ENCODE data around the gene SKAP2.

Gene SKAP2

DNA sequence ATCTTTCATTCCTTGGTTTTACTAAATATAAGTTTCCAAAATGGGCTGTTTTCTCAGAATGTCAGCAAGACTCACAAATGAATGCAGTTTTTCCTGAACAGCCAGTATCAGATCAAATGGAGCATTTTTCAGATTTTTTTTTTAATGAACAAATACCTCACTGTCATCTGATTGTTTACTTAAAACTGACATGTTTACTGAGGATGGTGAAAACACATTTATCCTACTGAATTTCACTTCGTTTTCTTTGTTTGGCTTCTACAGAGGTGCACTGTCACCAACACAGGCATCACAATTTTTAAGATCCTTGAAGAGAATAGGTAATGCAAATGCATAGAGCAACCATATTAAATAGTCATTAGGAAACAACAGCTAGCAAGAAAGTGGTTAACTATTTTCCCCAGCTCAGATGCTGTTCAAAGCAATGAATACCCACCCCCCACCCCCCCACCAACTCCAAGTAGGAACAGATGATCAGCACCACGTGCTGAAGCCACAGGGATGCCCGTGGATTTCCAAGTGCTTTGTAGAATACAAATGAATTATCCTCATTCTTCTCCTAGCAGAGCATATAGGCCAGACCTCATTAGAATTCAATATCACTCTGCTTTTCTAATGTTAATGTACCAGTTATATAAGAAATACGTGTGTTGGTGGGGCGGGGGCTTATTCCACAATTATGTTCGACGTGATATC lies 205.9 kb downstream of the SKAP2 start:
- no peak for FAIRE-seq

DNA sequence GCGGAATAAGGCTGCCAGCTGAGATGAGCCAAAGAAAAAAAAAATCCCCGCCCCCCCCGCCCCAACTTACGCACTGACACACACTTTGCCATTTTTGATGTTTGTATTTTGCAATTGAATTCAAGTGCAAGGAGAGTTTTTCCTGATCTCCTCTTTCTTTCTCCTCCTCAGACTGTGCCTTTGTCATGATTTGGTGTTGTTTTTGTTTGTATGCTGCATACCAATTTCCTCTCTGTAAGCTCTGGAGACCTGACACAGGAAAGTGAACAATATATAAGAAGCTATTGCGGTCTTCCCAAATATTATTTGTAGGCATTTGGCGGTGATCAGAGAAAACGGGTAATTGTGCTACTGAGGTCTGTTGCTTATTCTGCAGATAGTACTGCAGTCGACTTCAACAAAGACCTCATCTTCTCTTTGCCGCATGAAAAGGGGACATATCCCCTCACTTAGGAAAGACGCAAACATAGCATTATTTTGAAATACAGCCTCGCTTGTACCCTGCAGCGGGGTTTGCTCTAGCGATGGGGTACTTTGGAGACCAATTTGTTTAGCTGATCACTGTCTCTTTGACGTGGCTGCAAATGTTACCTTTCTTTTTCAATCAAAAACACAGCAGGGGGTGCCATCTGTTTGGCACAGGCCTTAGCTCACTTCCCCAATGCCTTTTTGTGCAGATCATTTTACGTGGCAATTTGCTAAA lies 206.6 kb downstream of the SKAP2 start:
- no peak for FAIRE-seq

DNA sequence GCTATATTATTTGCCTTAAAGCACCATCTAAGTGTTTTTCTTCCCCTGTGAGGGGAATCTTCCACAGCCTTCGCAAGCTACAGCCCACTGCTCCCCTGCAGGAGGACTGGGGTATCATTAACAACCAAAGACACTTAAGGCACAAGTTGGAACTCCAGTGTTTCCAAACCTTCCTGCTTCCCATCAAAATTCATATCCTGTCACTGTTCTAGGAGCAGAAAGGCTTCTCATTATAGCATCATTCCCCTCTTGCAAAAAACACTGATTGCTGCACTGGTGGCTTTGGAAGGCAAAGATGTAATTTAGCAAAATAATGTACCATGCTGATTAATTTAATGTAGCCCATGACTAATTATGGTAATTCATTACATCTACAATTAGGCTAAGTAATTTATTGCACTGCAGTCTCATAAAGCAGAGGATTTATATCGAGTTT lies 207.2 kb downstream of the SKAP2 start:
- FAIRE-seq, result no peak

DNA sequence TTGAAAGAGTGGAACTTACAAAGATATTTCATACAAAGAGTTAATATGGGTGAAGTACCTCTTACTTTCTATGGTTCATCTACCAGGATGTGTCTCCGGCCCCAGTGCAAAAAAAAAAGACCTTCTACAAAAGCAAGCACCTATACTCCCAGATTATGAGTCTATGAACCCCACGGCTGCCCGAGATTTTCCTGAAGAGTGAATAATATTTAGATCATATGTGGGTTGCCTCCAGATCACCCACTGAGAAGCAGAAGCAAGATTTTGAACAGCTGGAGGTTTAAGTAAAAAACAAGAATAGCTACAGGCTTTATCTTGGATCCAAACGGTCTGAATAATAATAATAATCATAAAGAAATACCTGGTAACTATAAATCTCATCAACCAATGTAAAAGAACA lies 207.7 kb downstream of the SKAP2 start:
- FAIRE-seq, result no peak

DNA sequence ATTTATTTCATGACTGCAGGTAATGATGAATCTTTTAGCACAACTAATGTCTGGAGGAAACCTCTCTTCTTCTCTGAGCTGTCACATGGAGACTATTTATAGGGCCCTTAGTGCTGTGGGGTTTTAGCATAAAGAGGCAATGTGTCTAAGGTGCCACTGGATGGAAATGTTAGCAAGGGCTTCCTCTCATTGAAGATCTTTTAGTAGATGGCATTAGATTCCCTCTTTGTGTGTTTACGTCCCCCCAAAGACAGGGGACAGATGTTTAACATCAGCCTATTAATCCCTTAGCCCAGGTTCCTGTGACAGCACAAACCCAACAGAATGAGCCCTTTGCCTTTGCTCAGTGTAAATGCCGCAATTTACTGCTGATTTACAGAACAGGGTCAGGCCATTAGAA lies 208.6 kb downstream of the SKAP2 start:
- FAIRE-seq, result no peak

DNA sequence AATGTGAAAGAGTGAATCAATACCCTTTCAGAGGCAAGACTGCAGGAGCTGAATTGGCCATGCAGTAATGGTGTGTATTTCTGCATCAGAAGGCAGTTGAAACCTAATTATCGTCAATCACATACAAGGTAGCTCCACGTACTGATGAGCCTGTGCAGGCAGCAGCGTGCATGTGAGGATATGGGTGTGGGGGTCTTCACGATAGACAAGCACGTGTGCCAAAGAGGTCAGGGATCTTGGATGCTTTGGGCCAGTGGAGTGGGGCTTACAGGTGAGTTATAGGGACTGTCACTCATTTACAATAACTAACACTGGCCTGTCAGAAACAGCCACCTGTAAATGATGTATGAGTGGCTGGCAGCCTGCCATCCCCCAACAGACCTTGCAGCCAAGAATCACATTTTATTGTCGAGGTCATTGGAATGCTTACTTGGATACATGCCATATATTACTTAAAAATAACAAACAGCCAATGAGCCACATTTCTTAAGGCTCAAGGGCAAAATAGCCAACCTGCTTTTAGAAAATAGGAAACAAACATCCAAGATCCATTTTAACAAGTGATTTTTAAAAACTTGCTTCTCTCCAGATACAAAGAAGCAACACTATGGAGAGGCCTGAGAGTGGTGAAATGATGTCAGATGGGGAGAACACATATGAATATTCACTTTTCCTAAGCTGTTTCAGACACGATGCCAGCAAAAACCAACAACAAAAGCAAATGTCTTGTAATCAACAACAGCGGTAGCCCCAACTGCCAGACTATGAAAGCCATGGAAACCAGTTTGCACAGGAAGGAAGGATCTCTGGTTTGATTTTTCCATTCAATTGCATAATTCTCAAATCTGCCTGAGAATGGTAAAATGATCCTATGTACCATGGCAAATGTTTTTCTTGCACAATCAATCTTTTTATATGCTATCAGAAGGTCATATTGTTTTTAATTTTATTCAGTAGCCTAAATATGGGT lies 210.7 kb downstream of the SKAP2 start:
- no peak for FAIRE-seq

DNA sequence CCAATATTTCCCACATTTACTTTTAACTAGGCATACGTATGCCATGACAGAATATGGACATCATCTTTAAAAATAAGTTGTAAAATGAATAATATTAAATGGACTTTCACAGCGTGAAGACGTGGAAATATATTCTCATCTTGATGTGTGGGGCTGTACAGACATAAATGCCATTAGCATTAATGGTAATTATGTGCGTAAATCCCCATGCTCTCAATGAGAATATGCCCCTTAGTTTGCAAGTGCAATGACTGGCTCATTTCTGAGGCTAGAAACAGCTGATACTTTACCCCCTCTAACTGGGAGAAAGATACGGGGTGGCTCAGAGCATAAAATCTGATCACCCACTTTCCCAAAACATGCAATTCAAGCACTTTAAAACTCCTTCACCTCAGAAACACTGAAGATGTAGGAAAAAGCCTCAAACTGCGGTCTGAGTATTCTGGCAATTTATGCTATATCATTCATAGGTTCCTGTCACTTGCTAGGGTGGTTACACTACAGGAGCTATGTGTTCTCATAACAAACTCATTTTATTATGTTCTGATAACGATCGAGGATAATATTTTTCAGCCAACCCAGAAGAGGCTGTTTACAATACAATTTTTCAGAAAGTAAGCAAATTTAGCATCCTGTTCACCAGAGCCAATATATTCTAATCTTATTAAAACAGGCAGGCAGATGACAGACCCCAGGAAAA lies 211.8 kb downstream of the SKAP2 start:
- FAIRE-seq, result no peak

DNA sequence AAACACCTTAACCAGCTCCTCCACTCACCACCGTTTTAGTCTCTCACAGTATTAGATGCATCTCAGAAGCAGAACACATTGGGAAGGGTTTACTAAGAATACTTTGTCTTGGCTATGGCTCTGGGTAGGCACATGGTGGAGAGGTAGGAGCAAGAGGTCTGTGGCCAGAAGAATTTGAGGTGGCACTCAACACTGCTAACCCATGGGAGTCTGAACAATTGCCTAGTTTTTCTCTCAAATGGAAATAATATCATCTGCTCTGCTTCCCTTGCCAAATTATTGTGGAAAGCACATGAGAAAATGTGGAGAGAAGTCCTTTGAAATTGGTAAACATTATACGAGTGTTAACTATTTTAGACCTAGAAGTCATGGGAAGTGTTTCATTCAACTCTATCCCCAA lies 214.3 kb downstream of the SKAP2 start:
- no peak for FAIRE-seq

DNA sequence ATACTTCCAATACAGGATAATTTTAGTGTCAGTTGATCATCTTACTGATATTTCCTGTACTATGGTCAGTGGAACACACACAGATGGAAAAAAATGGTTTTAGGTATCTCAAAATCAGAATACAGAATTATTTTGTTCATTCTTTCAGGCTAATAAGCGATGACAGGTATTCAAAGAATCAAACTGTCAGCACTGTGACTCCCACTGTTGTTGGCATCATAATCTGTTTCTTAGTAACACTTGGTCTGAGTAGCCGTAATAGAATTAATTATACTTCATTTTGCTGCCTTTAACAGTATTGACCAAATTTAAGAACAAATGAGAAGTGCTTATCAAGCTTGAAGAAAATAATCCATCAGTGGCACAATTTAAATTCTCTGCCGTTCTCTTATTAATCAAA lies 215.0 kb downstream of the SKAP2 start:
- no peak for FAIRE-seq

DNA sequence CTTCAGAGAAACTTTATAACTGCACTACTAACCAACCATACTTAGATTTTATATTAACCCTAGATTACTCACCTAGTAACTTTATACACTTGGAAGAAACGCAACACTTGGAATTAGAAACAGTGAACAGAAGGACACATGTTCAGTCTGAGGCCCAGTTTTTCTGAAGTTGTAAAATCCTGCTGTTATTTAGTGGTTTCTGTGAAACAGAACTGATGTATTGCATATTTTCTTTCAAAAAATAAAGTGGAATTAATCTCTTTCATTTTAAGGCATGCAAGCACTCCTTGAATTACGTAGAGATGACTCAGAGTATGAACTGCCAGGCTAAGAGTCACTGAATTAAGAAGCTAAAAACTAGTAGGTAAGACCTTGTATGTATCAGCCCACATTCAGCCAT lies 215.8 kb downstream of the SKAP2 start:
- no peak for FAIRE-seq

DNA sequence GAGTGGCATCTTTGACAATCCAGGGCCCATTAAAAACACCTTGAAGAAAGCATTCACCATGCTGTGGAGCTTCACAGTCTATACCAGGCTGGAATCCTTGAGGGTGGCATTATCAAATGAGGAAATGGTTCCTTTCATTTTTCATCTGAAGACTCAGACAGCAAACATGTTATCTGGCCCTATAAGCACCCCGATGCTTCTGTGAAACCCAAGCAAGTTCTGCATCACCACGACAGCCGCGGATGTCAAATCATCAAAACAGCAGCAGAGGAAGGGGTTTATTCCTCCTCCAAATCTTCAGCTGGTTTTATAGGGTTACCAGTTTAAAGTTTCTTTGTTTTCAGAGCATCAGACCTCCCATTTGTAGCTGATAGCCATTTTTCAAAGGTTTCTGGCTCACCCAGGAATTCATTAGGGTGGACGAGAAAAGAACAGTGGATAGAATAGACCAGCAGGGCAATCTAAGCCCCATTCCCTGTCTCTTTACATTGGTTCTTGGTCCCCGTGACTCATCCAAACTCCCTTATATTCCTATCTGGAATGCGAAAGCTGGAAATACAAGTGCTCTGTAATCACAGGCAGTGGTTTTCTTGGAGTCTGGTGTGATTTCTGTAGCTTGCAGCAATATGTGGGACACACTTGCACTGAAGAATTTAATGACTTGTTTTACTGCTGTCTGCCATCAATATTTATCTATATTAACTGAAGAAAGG lies 217.9 kb downstream of the SKAP2 start:
- no peak for FAIRE-seq

DNA sequence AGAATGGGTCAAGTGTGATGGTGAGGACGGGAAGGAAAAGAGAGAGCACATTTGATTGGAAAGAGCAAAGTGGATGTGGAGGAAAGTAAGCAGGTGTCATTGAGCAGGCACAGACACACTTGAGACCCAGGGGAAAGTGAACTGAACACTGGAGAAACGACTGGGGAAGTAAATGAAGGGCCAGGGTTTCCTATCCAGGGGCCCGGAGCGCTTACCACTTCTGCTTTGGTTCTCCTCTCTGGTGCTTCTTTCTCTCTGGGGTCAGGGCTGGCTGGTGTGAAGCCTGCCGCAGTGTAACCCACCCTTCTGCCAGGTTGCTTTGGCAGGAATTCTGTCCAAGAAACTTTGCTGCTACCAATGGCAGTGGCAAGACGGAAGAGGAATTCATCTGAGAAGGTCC lies 219.3 kb downstream of the SKAP2 start:
- FAIRE-seq, result no peak

DNA sequence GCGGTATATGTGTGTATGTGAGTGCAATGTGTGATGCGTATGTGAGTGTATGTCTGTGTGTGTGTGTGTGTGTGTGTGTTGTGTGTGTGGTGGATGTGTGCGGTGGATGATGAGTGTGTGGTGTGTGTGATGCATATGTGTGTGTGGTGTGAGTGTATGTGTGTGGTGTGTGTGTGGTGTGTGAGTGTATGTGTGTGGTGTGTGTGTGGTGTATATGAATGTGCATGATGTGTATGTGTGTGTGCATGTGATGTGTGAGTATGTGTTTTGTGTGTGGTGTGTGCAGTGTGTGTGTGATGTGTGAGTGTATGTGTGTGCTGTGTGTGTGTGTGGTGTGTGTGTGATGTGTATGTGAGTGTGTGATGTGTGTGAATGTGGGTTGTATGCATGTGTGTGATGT lies 222.0 kb downstream of the SKAP2 start:
- FAIRE-seq, result no peak

DNA sequence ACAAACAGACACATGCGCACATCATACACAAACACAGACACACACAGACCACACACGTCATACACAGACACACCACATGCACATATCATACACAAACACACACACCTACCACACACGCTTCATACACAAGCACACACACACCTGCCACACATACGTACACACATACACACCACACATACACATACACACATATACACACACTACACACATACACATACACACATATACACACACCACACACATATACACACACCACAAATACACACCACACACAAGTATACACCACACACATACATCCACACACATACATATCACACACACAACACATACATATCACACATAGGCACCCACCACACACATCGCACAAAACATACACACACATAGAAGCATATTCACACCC lies 224.7 kb downstream of the SKAP2 start:
- FAIRE-seq, result no peak

DNA sequence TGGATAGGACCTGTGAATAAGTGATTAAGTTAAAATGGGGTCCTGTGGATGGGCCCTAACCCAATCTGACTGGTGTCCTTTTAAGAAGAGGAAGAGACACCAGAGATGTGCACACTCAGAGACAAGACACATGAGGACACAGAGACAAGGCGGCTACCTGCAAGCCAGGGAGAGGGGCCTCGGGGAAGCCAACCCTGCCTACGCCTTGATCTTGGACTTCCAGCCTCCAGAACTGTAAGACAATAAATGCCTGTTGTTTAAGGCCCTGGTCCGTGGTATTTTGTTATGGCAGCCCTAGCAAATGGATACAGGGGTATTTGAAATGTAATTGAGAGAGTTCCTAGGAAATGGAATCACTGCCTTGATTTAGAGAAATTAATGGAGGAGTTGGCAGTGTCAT lies 225.3 kb downstream of the SKAP2 start:
- FAIRE-seq, result no peak

DNA sequence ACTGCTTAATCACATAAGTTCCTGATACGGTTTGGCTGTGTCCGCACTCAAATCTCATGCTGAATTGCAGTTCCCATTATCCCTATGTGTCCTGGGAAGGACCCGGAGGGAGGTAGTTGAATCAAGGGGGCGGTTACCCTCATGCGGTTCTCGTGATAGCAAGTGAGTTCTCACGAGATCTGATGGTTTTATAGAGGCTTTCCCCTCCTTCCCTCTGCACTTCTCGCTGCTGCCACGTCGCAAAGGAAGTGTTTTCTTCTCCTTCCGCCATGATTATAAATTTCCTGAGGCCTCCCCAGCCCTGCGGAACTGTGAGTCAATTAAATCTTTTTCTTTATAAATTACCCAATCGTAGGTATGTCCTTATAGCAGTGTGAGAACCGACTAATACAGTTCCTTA lies 226.2 kb downstream of the SKAP2 start:
- FAIRE-seq, result no peak

DNA sequence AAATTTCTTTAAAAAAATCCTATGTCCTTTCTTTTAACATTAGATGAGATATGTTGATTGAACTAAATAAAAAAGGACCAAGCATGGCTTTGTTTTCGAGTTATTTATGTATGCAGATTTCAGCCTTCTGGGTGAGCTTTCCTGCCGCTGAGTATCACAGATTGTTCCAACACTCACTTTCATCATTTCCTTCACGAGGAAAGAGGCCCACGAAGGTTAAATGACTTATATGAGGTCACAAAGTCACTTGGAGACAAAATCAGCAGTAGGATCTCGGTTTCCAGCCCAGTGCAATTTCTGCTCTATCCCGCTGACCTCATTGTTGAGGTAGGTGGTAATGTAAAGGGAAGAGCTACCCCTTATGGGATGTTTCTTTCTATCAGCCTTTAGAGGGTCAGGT lies 226.8 kb downstream of the SKAP2 start:
- no peak for FAIRE-seq

DNA sequence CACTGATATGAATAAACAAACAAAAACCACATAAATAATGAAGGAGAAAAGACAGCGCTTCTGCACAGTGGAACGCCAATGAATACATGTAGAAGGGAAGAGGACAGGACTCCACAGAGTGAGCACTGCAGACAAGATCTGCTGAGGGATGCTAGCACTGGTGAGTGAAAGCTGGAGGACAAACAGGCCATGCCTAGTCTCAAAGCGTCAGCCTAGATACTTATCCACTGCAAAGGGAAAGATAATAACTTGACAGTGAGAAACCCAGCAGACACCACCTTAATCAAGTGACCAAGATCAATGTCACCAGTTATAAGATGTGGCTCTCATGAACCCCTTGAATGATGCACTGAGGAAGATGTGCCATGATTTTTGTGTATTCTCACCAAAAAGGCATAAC lies 227.6 kb downstream of the SKAP2 start:
- no peak for FAIRE-seq

DNA sequence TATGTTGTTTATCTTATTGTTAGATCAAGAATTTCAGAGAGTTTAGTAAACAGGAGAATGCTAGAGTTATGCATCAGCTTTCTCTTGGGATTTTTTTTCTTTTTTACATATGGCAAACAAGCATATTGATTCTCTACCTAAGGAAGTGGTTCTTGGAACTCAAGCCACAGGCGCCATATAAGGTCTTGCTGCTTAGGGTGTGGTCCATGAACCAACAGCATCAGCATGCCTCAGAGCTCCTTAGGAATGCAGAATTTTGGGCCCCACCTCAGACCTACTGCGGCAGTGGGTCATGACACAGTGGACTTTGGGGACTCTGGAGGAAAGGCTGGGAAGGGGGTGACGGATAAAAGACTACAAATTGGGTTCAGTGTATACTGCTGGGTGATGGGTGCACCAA lies 230.8 kb downstream of the SKAP2 start:
- FAIRE-seq, result no peak

DNA sequence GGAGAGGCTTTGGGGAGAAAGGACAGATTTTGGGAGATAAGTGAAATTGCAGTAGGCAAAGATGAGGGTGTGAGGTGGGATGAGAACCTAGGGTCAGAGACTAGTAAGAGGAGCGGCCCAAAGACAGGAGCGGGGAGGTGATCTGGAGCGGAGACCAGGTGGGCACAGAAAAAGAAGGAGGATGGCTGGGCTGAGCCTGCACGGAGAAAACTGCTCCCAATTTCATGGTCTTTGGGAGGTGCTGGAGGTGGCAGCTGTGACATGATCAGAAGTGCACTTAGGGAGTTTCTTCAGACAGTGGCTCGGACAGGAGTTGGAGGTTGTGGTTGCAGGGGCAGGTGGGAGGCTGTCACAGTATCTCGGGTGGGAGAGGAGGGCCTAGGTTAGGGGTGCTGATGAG lies 232.8 kb downstream of the SKAP2 start:
- no peak for FAIRE-seq

DNA sequence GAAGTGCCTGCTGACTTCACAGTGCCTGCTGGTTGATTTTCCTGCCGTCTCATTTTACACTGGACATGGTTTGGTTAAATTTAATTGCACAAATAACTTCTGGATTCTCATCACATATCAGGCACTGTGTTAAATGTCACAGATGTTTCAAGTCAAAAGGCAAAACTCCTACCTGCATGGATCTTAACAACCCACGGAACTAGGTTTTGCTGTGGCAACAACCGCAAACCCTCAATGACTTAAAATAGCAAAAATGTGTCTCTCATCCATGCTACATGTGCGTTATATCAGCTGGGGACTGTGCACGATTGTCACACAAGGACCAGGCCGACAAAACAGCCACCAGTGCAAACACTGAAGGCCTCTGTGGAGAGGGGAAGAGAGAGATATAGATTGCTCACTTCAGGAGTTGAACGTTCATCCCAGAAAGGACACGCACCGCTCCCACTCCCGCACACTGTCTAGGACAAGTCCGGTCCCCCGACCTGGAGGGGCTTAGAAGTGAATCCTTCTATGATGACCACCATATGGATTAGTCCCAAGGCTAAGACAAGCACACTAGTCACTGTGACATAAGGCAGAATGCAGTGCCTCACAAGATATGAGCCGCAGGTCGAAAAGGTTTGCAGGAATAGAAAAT lies 233.3 kb downstream of the SKAP2 start:
- FAIRE-seq, result no peak

DNA sequence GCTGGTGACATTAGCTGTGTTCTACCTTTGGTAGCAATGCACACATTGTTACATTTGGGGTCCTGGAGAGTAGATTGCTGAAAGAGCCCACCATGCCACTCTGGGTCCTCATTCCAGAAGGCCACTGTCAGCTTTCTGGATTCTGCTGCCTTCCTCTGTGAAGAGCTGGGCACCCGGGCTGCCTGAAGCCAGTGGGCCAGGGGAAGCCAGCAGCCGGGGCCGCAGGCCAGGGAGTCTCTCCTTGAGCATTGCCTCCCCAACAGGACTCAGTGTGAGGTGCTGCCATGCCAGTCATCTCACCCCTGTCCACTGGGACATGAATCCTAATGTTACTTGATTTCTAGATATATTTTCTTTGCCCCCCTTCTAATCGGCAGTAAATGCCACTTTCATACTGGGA lies 234.0 kb downstream of the SKAP2 start:
- FAIRE-seq, result no peak

All from A204.1 (cell line).